OCI-LY3 (cell line): ENCODE results near the gene PRSS27.

Experiments used
- CTCF ChIP-seq: fragments of 200-600, 300-600 bp; sonication (generic); IDR thresholded peaks from 2 replicates; pipeline ENCODE4 v1.5.1; 2014; ENCODE audit warnings: antibody characterized with exemption, low read length, low read depth
- EZH2phosphoT487 ChIP-seq: fragments of 200-600 bp; shearing (Covaris generic); IDR thresholded peaks from 2 replicates; pipeline ENCODE4 v1.6.1; 2018; ENCODE audit warnings: antibody characterized with exemption, mixed run types, low read depth

- TF ChIP-seq CTCF (no peak), EZH2phosphoT487 (no peak)
These were observed 25.9 kb upstream of the PRSS27 start for GRCh38 chr16:2745961-2746360.
